Uterus (tissue), 4 donors: ENCODE results near the gene MED23. TPM values are rescaled to one million over a fixed set of nuclear protein-coding genes. Genes with fewer than 3 reads are reported as not detected.

Experiments used
- DNase-seq, 2 donors: peaks; one replicate each; pipeline ENCODE4 v3.0.0-alpha.2; 2019 to 2020
- H3K27ac ChIP-seq, 2 donors: fragments of 200-600 bp; sonication (generic); 1 replicate in 1 of 2; 2 replicates in 1 of 2; pipeline ENCODE4 v1.5.1; 2016 to 2018
- H3K27me3 ChIP-seq, 2 donors: fragments of 200-600 bp; sonication (generic); one replicate each; pipeline ENCODE4 v1.5.1; 2018 to 2019; ENCODE audit warnings: control low read depth in 1 of 2
- H3K36me3 ChIP-seq, 2 donors: fragments of 200-600 bp; sonication (generic); one replicate each; pipeline ENCODE4 v1.5.1; 2019; ENCODE audit warnings: control low read depth in 1 of 2
- H3K4me1 ChIP-seq, 2 donors: fragments of 200-600 bp; sonication (generic); one replicate each; pipeline ENCODE4 v1.5.1; 2018 to 2019; ENCODE audit warnings: control low read depth in 1 of 2
- H3K4me3 ChIP-seq, 2 donors: fragments of 200-600 bp; sonication (generic); 1 replicate in 1 of 2; 2 replicates in 1 of 2; pipeline ENCODE4 v1.5.1; 2018 to 2019; ENCODE audit warnings: mild to moderate bottlenecking in 1 of 2
- H3K9me3 ChIP-seq, 2 donors: fragments of 200-600 bp; sonication (generic); one replicate each; pipeline ENCODE4 v1.5.1; 2019; ENCODE audit warnings: control low read depth in 1 of 2
- POLR2A ChIP-seq, 2 donors: fragments of 450-650 bp; IDR thresholded peaks; one replicate each; pipeline ENCODE4 v1.6.1; 2016; ENCODE audit warnings: antibody characterized with exemption in 2 of 2, mild to moderate bottlenecking in 1 of 2, moderate library complexity in 1 of 2
- intact Hi-C: fragments of 100-400 bp; cut with DNase I; formaldehyde crosslinking; loops from one replicate; pipeline ENCODE4 v1.15.1; 2023; ENCODE audit warnings: low total_unique reads
- total RNA-seq, 4 donors: library from RNA; depleted of rRNA in 3 of 4; stranded (reverse); fragments of >200 nt in 3 of 4; gene quantifications; one replicate each; pipeline versions ENCODE4 v1.1.0 to v1.2.4, GENCODE V29; 2014 to 2023
- TF ChIP-seq, protein P1 (sequence below), 4 experiments: fragments of 200-600 bp in 2 of 4; fragments of 450-650 bp in 2 of 4; sonication (generic) in 2 of 4; IDR thresholded peaks; one replicate each; pipeline ENCODE4 v1.5.1; 2016 to 2019; ENCODE audit warnings: antibody characterized with exemption in 4 of 4, mild to moderate bottlenecking in 2 of 4, moderate library complexity in 1 of 4
- donor health status: DM: yes; HTN: yes; CAD: no.

Gene MED23
- 10 to 100 TPM; 22.0 to 68.8 (median 35.9) TPM for total RNA-seq

GRCh38 chr6:131627724-131628682, at the start of gene MED23:
MED23 (minus strand) TSS chr6:131628242; CDS start chr6:131628049, 193 bp downstream.
- no peaks in the 10 kb centered on the region for H3K9me3 ChIP-seq
- H3K4me1 ChIP-seq, result no peaks in the 10 kb centered on the region
- peak within 1 kb of the TSS; percentile 81 to 82 for H3K27ac ChIP-seq
- DNase-seq, result peak; percentile 90 to 95
- peak; percentile 18 to 54 for TF ChIP-seq POLR2A (IDR thresholded peaks at IDR 0.05)
- TF ChIP-seq, protein P1, sequence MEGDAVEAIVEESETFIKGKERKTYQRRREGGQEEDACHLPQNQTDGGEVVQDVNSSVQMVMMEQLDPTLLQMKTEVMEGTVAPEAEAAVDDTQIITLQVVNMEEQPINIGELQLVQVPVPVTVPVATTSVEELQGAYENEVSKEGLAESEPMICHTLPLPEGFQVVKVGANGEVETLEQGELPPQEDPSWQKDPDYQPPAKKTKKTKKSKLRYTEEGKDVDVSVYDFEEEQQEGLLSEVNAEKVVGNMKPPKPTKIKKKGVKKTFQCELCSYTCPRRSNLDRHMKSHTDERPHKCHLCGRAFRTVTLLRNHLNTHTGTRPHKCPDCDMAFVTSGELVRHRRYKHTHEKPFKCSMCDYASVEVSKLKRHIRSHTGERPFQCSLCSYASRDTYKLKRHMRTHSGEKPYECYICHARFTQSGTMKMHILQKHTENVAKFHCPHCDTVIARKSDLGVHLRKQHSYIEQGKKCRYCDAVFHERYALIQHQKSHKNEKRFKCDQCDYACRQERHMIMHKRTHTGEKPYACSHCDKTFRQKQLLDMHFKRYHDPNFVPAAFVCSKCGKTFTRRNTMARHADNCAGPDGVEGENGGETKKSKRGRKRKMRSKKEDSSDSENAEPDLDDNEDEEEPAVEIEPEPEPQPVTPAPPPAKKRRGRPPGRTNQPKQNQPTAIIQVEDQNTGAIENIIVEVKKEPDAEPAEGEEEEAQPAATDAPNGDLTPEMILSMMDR (IDR thresholded peaks at IDR 0.05), result peak; percentile 94 to 99 (median 97)
- no peaks in the 10 kb centered on the region for H3K36me3 ChIP-seq
- intact Hi-C loops, result no loop called here
- H3K27me3 ChIP-seq, result no peaks in the 10 kb centered on the region
- H3K4me3 ChIP-seq, result peak within 1 kb of the TSS; percentile 63 to 76

GRCh38 chr6:131673184-131673583, 45.1 kb upstream of the MED23 start:
- no peak for TF ChIP-seq POLR2A (IDR thresholded peaks at IDR 0.05)
- TF ChIP-seq, protein P1 (IDR thresholded peaks at IDR 0.05), result no peak
- DNase-seq, result no peak
- Histone ChIP-seq H3K36me3 (no peaks in the 10 kb centered on the region), H3K27ac (no peak overlapping the region), H3K4me1 (no peaks in the 10 kb centered on the region), H3K9me3 (no peaks in the 10 kb centered on the region), H3K27me3 (no peaks in the 10 kb centered on the region), H3K4me3 (no peak overlapping the region)
- intact Hi-C loops, result no loop called here

DNA sequence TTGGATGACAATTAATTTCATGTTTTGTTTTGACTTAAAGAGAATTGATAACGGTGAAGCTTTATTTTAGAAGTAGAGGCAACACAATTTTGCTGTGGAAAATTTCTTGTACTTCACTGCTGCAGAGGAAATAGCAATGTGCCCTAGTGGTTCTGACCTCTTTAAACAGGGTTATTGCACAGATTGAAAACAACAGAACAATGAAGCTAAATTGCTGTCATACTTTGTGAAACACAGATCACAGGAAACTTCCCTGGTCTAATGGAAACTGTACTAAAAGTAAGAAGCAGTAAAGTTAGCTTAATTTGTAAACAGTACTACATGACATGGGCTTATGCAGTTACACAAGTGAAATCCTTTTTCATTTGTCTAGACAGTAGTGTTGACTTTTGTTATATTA, 41.8 kb upstream of the MED23 start:
- DNase-seq, result no peak
- Histone ChIP-seq H3K4me3 (no peak overlapping the region), H3K4me1 (no peaks in the 10 kb centered on the region), H3K9me3 (no peaks in the 10 kb centered on the region), H3K27ac (peak overlapping the region in 1 of 2 donors; percentile 22), H3K27me3 (no peaks in the 10 kb centered on the region), H3K36me3 (no peaks in the 10 kb centered on the region)
- intact Hi-C loops, result no loop called here
- TF ChIP-seq POLR2A (IDR thresholded peaks at IDR 0.05), result no peak
- TF ChIP-seq, protein P1 (IDR thresholded peaks at IDR 0.05), result no peak

GRCh38 chr6:131663578-131664165, 35.6 kb upstream of the MED23 start:
- Histone ChIP-seq H3K27ac (no peak overlapping the region), H3K4me1 (no peaks in the 10 kb centered on the region), H3K4me3 (no peak overlapping the region), H3K36me3 (no peaks in the 10 kb centered on the region), H3K27me3 (no peaks in the 10 kb centered on the region), H3K9me3 (no peaks in the 10 kb centered on the region)
- no peak for TF ChIP-seq POLR2A (IDR thresholded peaks at IDR 0.05)
- TF ChIP-seq, protein P1 (IDR thresholded peaks at IDR 0.05), result no peak
- intact Hi-C loops, result no loop called here
- DNase-seq, result no peak

DNA sequence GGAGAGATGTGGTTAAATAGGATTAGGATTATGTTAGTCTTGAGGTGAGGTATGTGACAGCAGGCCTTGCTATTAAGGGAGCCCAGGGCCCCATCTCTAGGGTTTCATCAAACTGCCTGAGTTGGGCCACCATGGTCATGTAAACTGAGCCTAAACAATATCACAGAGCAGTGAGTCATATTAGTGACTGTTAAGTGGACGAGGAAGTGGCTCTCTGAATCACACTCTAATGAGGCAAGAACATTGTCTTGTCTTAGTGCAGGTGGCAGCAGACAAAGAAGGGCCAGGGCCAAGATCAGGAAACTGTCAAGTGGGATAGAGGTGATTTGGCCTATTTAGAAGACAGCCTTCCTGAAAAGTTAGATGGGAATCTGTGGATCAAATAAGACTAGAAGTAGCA, 32.2 kb upstream of the MED23 start:
- H3K9me3 ChIP-seq, result no peaks in the 10 kb centered on the region
- DNase-seq, result no peak
- no peaks in the 10 kb centered on the region for H3K36me3 ChIP-seq
- intact Hi-C loops, result no loop called here
- H3K4me1 ChIP-seq, result no peaks in the 10 kb centered on the region
- H3K27ac ChIP-seq, result no peak overlapping the region
- no peak overlapping the region for H3K4me3 ChIP-seq
- H3K27me3 ChIP-seq, result no peaks in the 10 kb centered on the region
- TF ChIP-seq, protein P1 (IDR thresholded peaks at IDR 0.05), result no peak
- no peak for TF ChIP-seq POLR2A (IDR thresholded peaks at IDR 0.05)
